GM12872 (cell line): ENCODE data around the gene LDLRAD4.

Experiments used
- CTCF ChIP-seq: IDR thresholded peaks from 3 replicates; pipeline ENCODE4 v1.5.1; 2011; ENCODE audit warnings: low read depth, mild to moderate bottlenecking, low read length, moderate library complexity; ENCODE audit not compliant: insufficient read depth

Gene LDLRAD4

GRCh38 chr18:13494871-13495445 is 276.4 kb downstream of the LDLRAD4 start:
- no peak for TF ChIP-seq CTCF

GRCh38 chr18:13495961-13496360 is 277.4 kb downstream of the LDLRAD4 start:
- no peak for TF ChIP-seq CTCF

GRCh38 chr18:13496691-13497281 is 278.2 kb downstream of the LDLRAD4 start:
- no peak for TF ChIP-seq CTCF

GRCh38 chr18:13499803-13500202 is 281.2 kb downstream of the LDLRAD4 start:
- TF ChIP-seq CTCF, result no peak

GRCh38 chr18:13500227-13500865 is 281.8 kb downstream of the LDLRAD4 start:
- TF ChIP-seq CTCF, result no peak

- TF ChIP-seq CTCF, result no peak
These were observed 282.4 kb downstream of the LDLRAD4 start for GRCh38 chr18:13500869-13501542.

- no peak for TF ChIP-seq CTCF
These were observed 283.0 kb downstream of the LDLRAD4 start for GRCh38 chr18:13501543-13501887.
